AG04450 (cell line): ENCODE data around the gene KIAA1217. TPM values are rescaled to one million over a fixed set of nuclear protein-coding genes. Genes with fewer than 3 reads are reported as not detected.

Experiments
- CTCF ChIA-PET: fragments of 300-600, 350-600 bp; formaldehyde crosslinking; extraction: SDS; loops from one replicate; lab custom pipeline; 2022; ENCODE audit warnings: antibody characterized with exemption, inconsistent platforms; lab: Charles Lee
- POLR2A ChIA-PET: fragments of 350-600 bp; formaldehyde crosslinking; extraction: SDS; loops from one replicate; lab custom pipeline; 2021; ENCODE audit warnings: antibody characterized with exemption, inconsistent platforms; lab: Yijun Ruan, JAX
- DNase-seq: peaks from one replicate; pipeline ENCODE4 v3.0.0-alpha.2; 2011; ENCODE audit warnings: low read depth, low spot score
- H3K27ac ChIP-seq: one replicate; pipeline ENCODE4 v1.5.1; 2012; ENCODE audit warnings: low read depth, low read length, control low read depth
- H3K27me3 ChIP-seq: one replicate; pipeline ENCODE4 v1.6.0; 2012; ENCODE audit warnings: low read length; ENCODE audit not compliant: control insufficient read depth, insufficient read depth
- H3K4me3 ChIP-seq: 2 replicates; pipeline ENCODE4 v1.5.1; 2011; ENCODE audit warnings: mild to moderate bottlenecking, low read depth, low read length, control low read depth
- H3K9me3 ChIP-seq: 2 replicates; pipeline ENCODE4 v1.5.1; 2012; ENCODE audit warnings: low read length; ENCODE audit not compliant: control insufficient read depth, insufficient read depth
- polyA plus RNA-seq: library from polyadenylated mRNA; depleted of rRNA; stranded (reverse); fragments of >200 nt; gene quantifications from 2 replicates; pipeline ENCODE4 v1.2.3, GENCODE V29; 2011
- TF ChIP-seq, protein P1 (sequence below): IDR thresholded peaks from 2 replicates; pipeline ENCODE4 v1.5.1; 2011; ENCODE audit warnings: low read depth, low read length, control low read depth, inconsistent platforms

KIAA1217 gene
- polyA plus RNA-seq, 1 experiment: 5.4 TPM

DNA sequence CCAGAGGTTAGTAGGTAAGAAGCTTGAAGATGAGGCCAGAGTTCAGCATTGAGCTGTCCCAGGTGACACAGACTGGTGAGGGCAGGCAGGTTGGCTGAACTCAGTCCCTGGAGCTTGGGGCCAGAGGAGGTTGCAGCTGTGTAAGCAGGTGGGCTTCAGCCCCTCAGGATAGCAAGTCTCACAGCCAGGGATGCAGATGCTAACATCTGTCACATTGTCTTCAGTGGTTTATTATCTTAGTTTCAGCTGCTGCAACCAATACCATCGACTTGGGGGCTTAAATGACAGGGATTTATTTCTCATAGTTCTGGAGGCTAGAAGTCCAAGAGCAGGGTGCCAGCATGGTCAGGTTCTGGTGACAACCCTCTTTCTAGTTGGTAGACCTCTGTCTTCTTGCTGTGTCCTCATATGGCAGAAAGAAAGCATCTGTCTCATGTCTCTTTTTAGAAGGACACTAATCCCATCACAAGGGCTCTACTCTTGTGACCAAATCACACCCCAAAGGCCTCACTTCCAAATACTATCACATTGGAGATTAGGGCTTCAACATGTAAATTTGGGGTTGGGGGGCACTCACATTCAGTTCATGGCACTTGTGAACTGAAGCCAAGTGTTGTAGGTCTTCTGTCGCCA is 146.2 kb downstream of the KIAA1217 start:
- ChIA-PET CTCF (no interaction called here), POLR2A (no interaction called here)
- TF ChIP-seq, protein P1, sequence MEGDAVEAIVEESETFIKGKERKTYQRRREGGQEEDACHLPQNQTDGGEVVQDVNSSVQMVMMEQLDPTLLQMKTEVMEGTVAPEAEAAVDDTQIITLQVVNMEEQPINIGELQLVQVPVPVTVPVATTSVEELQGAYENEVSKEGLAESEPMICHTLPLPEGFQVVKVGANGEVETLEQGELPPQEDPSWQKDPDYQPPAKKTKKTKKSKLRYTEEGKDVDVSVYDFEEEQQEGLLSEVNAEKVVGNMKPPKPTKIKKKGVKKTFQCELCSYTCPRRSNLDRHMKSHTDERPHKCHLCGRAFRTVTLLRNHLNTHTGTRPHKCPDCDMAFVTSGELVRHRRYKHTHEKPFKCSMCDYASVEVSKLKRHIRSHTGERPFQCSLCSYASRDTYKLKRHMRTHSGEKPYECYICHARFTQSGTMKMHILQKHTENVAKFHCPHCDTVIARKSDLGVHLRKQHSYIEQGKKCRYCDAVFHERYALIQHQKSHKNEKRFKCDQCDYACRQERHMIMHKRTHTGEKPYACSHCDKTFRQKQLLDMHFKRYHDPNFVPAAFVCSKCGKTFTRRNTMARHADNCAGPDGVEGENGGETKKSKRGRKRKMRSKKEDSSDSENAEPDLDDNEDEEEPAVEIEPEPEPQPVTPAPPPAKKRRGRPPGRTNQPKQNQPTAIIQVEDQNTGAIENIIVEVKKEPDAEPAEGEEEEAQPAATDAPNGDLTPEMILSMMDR: no peak
- Histone ChIP-seq H3K9me3 (no peaks in the 10 kb centered on the region), H3K27ac (no peak overlapping the region), H3K4me3 (no peak overlapping the region), H3K27me3 (no peaks in the 10 kb centered on the region)
- DNase-seq: no peak

DNA sequence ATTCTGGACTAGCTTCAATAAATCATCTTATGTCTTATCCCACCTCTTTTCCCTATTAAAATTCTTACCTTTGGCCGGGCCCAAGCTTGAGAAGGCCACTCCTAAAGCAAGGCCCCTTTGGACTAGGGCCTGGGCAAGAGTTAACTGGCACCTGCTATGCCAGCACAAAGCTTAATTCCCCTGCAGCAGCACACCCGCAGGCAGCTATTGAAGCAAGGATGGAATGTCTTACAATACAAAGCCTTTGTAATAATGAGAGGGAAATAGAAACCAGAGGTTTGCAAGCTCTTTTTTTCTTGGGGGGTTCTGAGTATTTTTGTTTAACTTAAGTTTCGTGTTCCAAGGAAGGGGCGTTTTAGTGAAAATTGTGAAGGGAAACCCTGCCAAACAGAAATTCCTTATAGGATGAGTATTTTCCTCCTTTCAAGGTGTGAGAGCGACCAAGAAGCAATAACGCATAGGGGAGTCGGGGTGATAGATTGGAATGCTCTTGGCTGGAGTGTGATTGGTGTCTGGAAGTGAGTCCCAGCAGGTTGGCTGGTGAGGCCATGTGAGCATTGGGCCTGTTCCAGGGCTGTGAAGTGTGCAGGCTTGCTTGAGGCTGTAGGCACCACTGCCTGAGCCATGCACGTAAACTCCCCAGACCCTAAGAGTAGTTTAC is 148.5 kb downstream of the KIAA1217 start:
- CTCF ChIA-PET: interaction anchor here (0.9 to 1.7 kb wide), 3 partner anchors 145 to 363 kb away, joined by 4 to 8 read pairs (median 7); no protein-coding TSS in a partner anchor
- no peak overlapping the region for H3K27ac ChIP-seq
- TF ChIP-seq, protein P1: no peak
- no peaks in the 10 kb centered on the region for H3K27me3 ChIP-seq
- no peak overlapping the region for H3K4me3 ChIP-seq
- no peak for DNase-seq
- H3K9me3 ChIP-seq: no peaks in the 10 kb centered on the region
- POLR2A ChIA-PET: interaction anchor here (0.6 kb wide), 1 partner anchor 134 kb away, joined by 5 read pairs; no protein-coding TSS in a partner anchor

DNA sequence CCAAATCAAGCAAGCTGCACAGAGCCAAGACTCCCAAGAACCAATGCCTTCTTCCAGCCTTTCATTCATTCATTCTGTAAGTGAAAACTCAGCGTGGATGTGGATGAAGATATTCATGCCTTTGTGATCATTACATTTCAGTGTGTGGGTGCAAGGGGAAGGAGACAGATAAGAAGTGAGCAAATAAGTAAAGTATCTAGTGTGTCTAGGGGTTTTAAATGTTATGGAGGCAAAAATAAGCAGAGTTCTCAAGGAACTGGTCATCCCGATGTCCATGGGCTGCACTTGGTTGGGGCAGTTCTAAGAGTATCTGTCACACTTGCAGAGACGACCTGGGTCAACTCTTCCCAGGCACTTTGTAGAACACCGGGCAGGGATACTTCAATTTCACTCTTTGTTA is 149.1 kb downstream of the KIAA1217 start:
- POLR2A ChIA-PET: interaction anchor here (0.6 kb wide), 1 partner anchor 135 kb away, joined by 5 read pairs; no protein-coding TSS in a partner anchor
- TF ChIP-seq, protein P1: no peak
- CTCF ChIA-PET: interaction anchor here (0.6 to 1.7 kb wide), 3 partner anchors 144 to 363 kb away, joined by 4 to 8 read pairs (median 8); no protein-coding TSS in a partner anchor

DNA sequence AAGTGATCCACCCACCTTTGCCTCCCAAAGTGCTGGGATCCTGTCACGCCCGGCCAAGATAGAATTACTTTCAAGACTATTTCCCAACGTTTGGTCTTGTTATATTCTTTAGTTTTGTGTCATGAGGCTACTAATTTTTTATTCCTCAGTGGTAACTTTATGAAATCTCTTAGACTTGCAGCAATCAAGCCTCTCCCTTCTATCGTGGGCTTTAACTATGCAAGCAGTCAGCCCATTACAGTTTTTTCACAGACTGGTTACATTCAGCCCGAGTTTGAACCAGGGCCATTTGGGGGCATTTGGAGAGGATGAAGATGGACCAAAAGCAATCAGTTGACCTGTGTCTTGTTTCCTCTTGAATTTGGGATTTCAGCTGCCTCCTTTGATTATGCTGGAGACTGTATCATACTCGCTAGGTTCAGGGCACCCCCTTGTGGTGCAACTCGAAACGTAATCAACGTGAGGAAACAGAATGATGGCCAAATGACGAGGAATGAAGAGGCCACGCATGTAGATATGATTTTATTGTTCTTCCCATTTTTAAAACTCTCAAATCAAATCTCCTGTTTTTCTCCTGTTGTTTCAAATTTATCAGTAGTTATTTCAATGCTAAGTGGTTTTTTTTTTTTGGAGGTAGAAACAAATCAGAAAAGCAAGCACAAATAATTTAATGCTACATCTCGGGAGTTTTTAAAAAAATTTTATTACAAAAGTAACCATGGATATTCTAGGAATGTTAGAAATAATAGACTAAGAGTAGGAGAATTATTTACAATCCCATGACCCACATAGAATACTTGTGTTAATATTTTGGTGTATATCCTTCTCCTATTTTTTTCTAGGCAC is 151.6 kb downstream of the KIAA1217 start:
- Histone ChIP-seq H3K9me3 (no peaks in the 10 kb centered on the region), H3K27me3 (no peaks in the 10 kb centered on the region), H3K27ac (no peak overlapping the region), H3K4me3 (no peak overlapping the region)
- peak; percentile 49 for DNase-seq
- CTCF ChIA-PET: interaction anchor here (0.6 to 4.7 kb wide), 20 partner anchors 9 to 367 kb away, joined by 3 to 55 read pairs (median 4); no protein-coding TSS in a partner anchor
- TF ChIP-seq, protein P1: peak; percentile 87
- POLR2A ChIA-PET: no interaction called here

More for the DNA sequence above, 149.1 kb downstream of the KIAA1217 start:
- DNase-seq: no peak
- Histone ChIP-seq H3K27me3 (no peaks in the 10 kb centered on the region), H3K27ac (no peak overlapping the region), H3K4me3 (no peak overlapping the region), H3K9me3 (no peaks in the 10 kb centered on the region)
